Upper lobe of left lung (tissue), 6 donors: ENCODE results near the gene TP53TG5. TPM values are rescaled to one million over a fixed set of nuclear protein-coding genes. Genes with fewer than 3 reads are reported as not detected.
A peak's percentile ranks its signal among the peaks of the same experiment; 100 is the strongest.

Source experiments
- ATAC-seq, 2 donors: fragments of 200-7000 bp; cut with Tn5 transposase; one replicate each; pipeline ENCODE4 v1.9.1; 2022; ENCODE audit warnings: mild to moderate bottlenecking in 2 of 2, moderate library complexity in 2 of 2; ENCODE audit not compliant: low FRiP score in 2 of 2
- DNase-seq, 2 donors: peaks; one replicate each; pipeline ENCODE4 v3.0.0-alpha.2; 2019 to 2020
- H3K27ac ChIP-seq, 4 donors: fragments of 200-600 bp; sonication (generic); one replicate each; pipeline ENCODE4 v1.5.1; 2016 to 2019
- H3K27me3 ChIP-seq, 4 donors: fragments of 200-600 bp; sonication (generic); one replicate each; pipeline ENCODE4 v1.5.1; 2017 to 2019
- H3K36me3 ChIP-seq, 4 donors: fragments of 200-600 bp; sonication (generic); one replicate each; pipeline ENCODE4 v1.5.1; 2016 to 2019
- H3K4me1 ChIP-seq, 4 donors: fragments of 200-600 bp; sonication (generic); one replicate each; pipeline ENCODE4 v1.5.1; 2018 to 2019
- H3K4me3 ChIP-seq, 4 donors: fragments of 200-600 bp; sonication (generic); one replicate each; pipeline ENCODE4 v1.5.1; 2017 to 2019; ENCODE audit warnings: mild to moderate bottlenecking in 2 of 4, moderate library complexity in 1 of 4
- H3K9me3 ChIP-seq, 4 donors: fragments of 200-600 bp; sonication (generic); one replicate each; pipeline ENCODE4 v1.5.1; 2018 to 2019
- CTCF ChIP-seq, 6 experiments: fragments of 450-650 bp in 4 of 6; fragments of 200-600 bp in 2 of 6; sonication (generic) in 2 of 6; IDR thresholded peaks; one replicate each; pipeline ENCODE4 v1.5.1; 2016 to 2019; ENCODE audit warnings: antibody characterized with exemption in 6 of 6
- EP300 ChIP-seq, 4 donors: sonication (generic); formaldehyde crosslinking; IDR thresholded peaks; one replicate each; pipeline ENCODE4 v1.5.1; 2017; ENCODE audit warnings: antibody characterized with exemption in 4 of 4, control low read depth in 2 of 4
- POLR2A ChIP-seq, 4 donors: fragments of 450-650 bp; IDR thresholded peaks; one replicate each; pipeline ENCODE4 v1.5.1; 2016 to 2017; ENCODE audit warnings: antibody characterized with exemption in 4 of 4, mild to moderate bottlenecking in 2 of 4
- POLR2AphosphoS5 ChIP-seq, 2 donors: sonication (generic); formaldehyde crosslinking; IDR thresholded peaks; one replicate each; pipeline ENCODE4 v1.5.1; 2017; ENCODE audit warnings: antibody characterized with exemption in 2 of 2
- WGBS, 2 donors: methylation state at CpG; one replicate each; pipeline ENCODE4 v1.1.5; 2017 to 2018; 5-methylcytosine and 5-hydroxymethylcytosine counted together
- total RNA-seq, 6 donors: library from RNA; depleted of rRNA in 4 of 6; stranded (reverse); fragments of >200 nt in 4 of 6; gene quantifications; one replicate each; pipeline versions ENCODE4 v1.1.0 to v1.2.1, GENCODE V29; 2016 to 2021
- donor health status: DM: no; HTN: no; CAD: no; lungs with moderate emphysema.
- donor health status: DM: no; HTN: yes; CAD: no; lungs with severe emphysema.

Gene TP53TG5
- total RNA-seq, 6 donors from 2014 or later: not detected

- peaks cover 0 to 28% (median 10%) of the 10 kb centered on the region in 4 donors for H3K36me3 ChIP-seq
- ATAC-seq (peak in 1 of 2 donors; percentile 1), DNase-seq (peak in 1 of 2 donors; percentile 66)
- H3K9me3 ChIP-seq: no peaks in the 10 kb centered on the region
- H3K27ac ChIP-seq: peak overlapping the region; percentile 91 to 92 (median 92)
- H3K27me3 ChIP-seq: no peaks in the 10 kb centered on the region
- H3K4me3 ChIP-seq: no peak overlapping the region
- 55 to 59% methylated on average over 5 of the region's 5 CpGs for WGBS, 2 donors
- peaks cover 58 to 91% (median 69%) of the 10 kb centered on the region in 4 donors for H3K4me1 ChIP-seq
- TF ChIP-seq POLR2A (IDR thresholded peaks at IDR 0.05) (peak in 1 of 4 donors; percentile 25), POLR2AphosphoS5 (IDR thresholded peaks at IDR 0.05) (peak in 1 of 2 donors; percentile 49), CTCF (IDR thresholded peaks at IDR 0.05) (no peak), EP300 (IDR thresholded peaks at IDR 0.05) (peak in 2 of 4 donors; percentile 11 to 35)
Measured at GRCh38 chr20:45340236-45340847, 37.8 kb downstream of the TP53TG5 start.

- H3K27ac ChIP-seq: peak overlapping the region; percentile 76 to 92 (median 92)
- no peak overlapping the region for H3K4me3 ChIP-seq
Measured at GRCh38 chr20:45339799-45340198, 38.3 kb downstream of the TP53TG5 start.

GRCh38 chr20:45339084-45339483 lies 39.0 kb downstream of the TP53TG5 start:
- Histone ChIP-seq H3K27me3 (no peaks in the 10 kb centered on the region), H3K4me1 (peaks cover 46 to 80% (median 59%) of the 10 kb centered on the region in 4 donors), H3K27ac (peak overlapping the region; percentile 76 to 92 (median 92)), H3K36me3 (peaks cover 3 to 39% (median 16%) of the 10 kb centered on the region in 4 donors), H3K4me3 (no peak overlapping the region), H3K9me3 (no peaks in the 10 kb centered on the region)
- no peak for ATAC-seq
- peak; percentile 22 to 59 for DNase-seq
- TF ChIP-seq EP300 (IDR thresholded peaks at IDR 0.05) (no peak), POLR2A (IDR thresholded peaks at IDR 0.05) (no peak)
- WGBS, 2 donors: 55 to 87% methylated on average over 6 of the region's 6 CpGs

More at GRCh38 chr20:45339799-45340198, 38.3 kb downstream of the TP53TG5 start:
- H3K36me3 ChIP-seq: peaks cover 3 to 33% (median 13%) of the 10 kb centered on the region in 4 donors
- no peak for DNase-seq
- no peaks in the 10 kb centered on the region for H3K9me3 ChIP-seq
- WGBS, 2 donors: 97 to 100% methylated on average over 1 to 2 of the region's 2 CpGs
- peaks cover 53 to 85% (median 66%) of the 10 kb centered on the region in 4 donors for H3K4me1 ChIP-seq
- no peak for ATAC-seq
- no peaks in the 10 kb centered on the region for H3K27me3 ChIP-seq
- TF ChIP-seq POLR2AphosphoS5 (IDR thresholded peaks at IDR 0.05) (no peak), CTCF (IDR thresholded peaks at IDR 0.05) (no peak), EP300 (IDR thresholded peaks at IDR 0.05) (no peak), POLR2A (IDR thresholded peaks at IDR 0.05) (no peak)

GRCh38 chr20:45338121-45339030 lies 39.7 kb downstream of the TP53TG5 start:
- no peak for ATAC-seq
- peak overlapping the region; percentile 76 to 92 (median 92) for H3K27ac ChIP-seq
- H3K4me1 ChIP-seq: peaks cover 39 to 72% (median 54%) of the 10 kb centered on the region in 4 donors
- peak overlapping the region in 1 of 4 donors; percentile 7 for H3K4me3 ChIP-seq
- no peaks in the 10 kb centered on the region for H3K27me3 ChIP-seq
- TF ChIP-seq POLR2A (IDR thresholded peaks at IDR 0.05) (peak in 1 of 4 donors; percentile 7), POLR2AphosphoS5 (IDR thresholded peaks at IDR 0.05) (no peak)
- 75 to 76% methylated on average over 10 to 11 of the region's 11 CpGs for WGBS, 2 donors
- H3K36me3 ChIP-seq: peaks cover 3 to 44% (median 17%) of the 10 kb centered on the region in 4 donors
- no peaks in the 10 kb centered on the region for H3K9me3 ChIP-seq
- DNase-seq: peak in 1 of 2 donors; percentile 27

GRCh38 chr20:45337367-45338120 lies 40.6 kb downstream of the TP53TG5 start:
- peak in 1 of 2 donors; percentile 73 for DNase-seq
- peak overlapping the region in 1 of 4 donors; percentile 7 for H3K4me3 ChIP-seq

More at GRCh38 chr20:45337367-45338120, 40.6 kb downstream of the TP53TG5 start:
- TF ChIP-seq CTCF (IDR thresholded peaks at IDR 0.05) (no peak), POLR2AphosphoS5 (IDR thresholded peaks at IDR 0.05) (peak; percentile 40 to 76), POLR2A (IDR thresholded peaks at IDR 0.05) (peak in 1 of 4 donors; percentile 11), EP300 (IDR thresholded peaks at IDR 0.05) (peak; percentile 28 to 79 (median 59))
- Histone ChIP-seq H3K27ac (peak overlapping the region; percentile 76 to 92 (median 92)), H3K9me3 (no peaks in the 10 kb centered on the region), H3K36me3 (peaks cover 4 to 52% (median 24%) of the 10 kb centered on the region in 4 donors), H3K27me3 (no peaks in the 10 kb centered on the region), H3K4me1 (peaks cover 30 to 64% (median 49%) of the 10 kb centered on the region in 4 donors)
- 50 to 75% methylated on average over 8 to 15 of the region's 15 CpGs for WGBS, 2 donors
- peak; percentile 61 to 62 for ATAC-seq
